Upper lobe of left lung (tissue), 4 donors: ENCODE measurements around the gene MDC1.

Source experiments
- CTCF ChIP-seq, 6 experiments: fragments of 450-650 bp in 4 of 6; fragments of 200-600 bp in 2 of 6; sonication (generic) in 2 of 6; IDR thresholded peaks; one replicate each; pipeline ENCODE4 v1.5.1; 2016 to 2019; ENCODE audit warnings: antibody characterized with exemption in 6 of 6
- POLR2A ChIP-seq, 4 donors: fragments of 450-650 bp; IDR thresholded peaks; one replicate each; pipeline ENCODE4 v1.5.1; 2016 to 2017; ENCODE audit warnings: antibody characterized with exemption in 4 of 4, mild to moderate bottlenecking in 2 of 4

GRCh38 chr6:30766461-30767157 lies 49.5 kb upstream of the MDC1 start:
- TF ChIP-seq CTCF (IDR thresholded peaks at IDR 0.05) (no peak), POLR2A (IDR thresholded peaks at IDR 0.05) (no peak)
